CD14-positive monocyte (primary cell): ENCODE data around the gene ZIC2. TPM values are rescaled to one million over a fixed set of nuclear protein-coding genes. Genes with fewer than 3 reads are reported as not detected.

ENCODE experiments used
- DNase-seq, 3 donors: peaks; one replicate each; pipeline ENCODE4 v3.0.0-alpha.2; 2011 to 2022
- H2AFZ ChIP-seq: 2 replicates; pipeline ENCODE4 v1.6.0; 2012; ENCODE audit warnings: mild to moderate bottlenecking, low read depth, low read length, inconsistent platforms; ENCODE audit not compliant: insufficient read depth, poor library complexity, severe bottlenecking
- H3K27ac ChIP-seq, 2 donors: 1 replicate in 1 of 2; 2 replicates in 1 of 2; pipeline ENCODE4 v1.5.1; 2012 to 2013; ENCODE audit warnings: low read length in 2 of 2, control low read depth in 1 of 2, inconsistent platforms in 1 of 2, low read depth in 1 of 2, mild to moderate bottlenecking in 1 of 2
- H3K27me3 ChIP-seq, 2 donors: one replicate each; pipeline versions ENCODE4 v1.6.0 to v1.6.1; 2011 to 2013; ENCODE audit warnings: low read length in 2 of 2; ENCODE audit not compliant: control insufficient read depth in 2 of 2, insufficient read depth in 2 of 2
- H3K36me3 ChIP-seq, 2 donors: replicated peaks in 1 of 2; 1 replicate in 1 of 2; 2 replicates in 1 of 2; pipeline versions ENCODE4 v1.5.1 to v1.6.1; 2012 to 2013; ENCODE audit warnings: low read length in 2 of 2, control low read depth in 1 of 2, inconsistent platforms in 1 of 2, mild to moderate bottlenecking in 1 of 2; ENCODE audit not compliant: insufficient read depth in 2 of 2, control insufficient read depth in 1 of 2
- H3K4me1 ChIP-seq, 2 donors: 1 replicate in 1 of 2; 2 replicates in 1 of 2; pipeline versions ENCODE4 v1.5.1 to v1.6.1; 2012 to 2013; ENCODE audit warnings: low read length in 2 of 2, control low read depth in 1 of 2, inconsistent platforms in 1 of 2, mild to moderate bottlenecking in 1 of 2, moderate library complexity in 1 of 2; ENCODE audit not compliant: insufficient read depth in 2 of 2, control insufficient read depth in 1 of 2
- H3K4me2 ChIP-seq: replicated peaks from 2 replicates; pipeline ENCODE3; 2012; ENCODE audit warnings: low read length, moderate library complexity, mild to moderate bottlenecking; ENCODE audit not compliant: poor library complexity, severe bottlenecking; ENCODE audit errors: extremely low read depth
- H3K4me3 ChIP-seq, 3 experiments: fragments of 200-600 bp in 1 of 3; sonication (generic) in 1 of 3; replicated peaks in 1 of 3; 1 replicate in 2 of 3; 2 replicates in 1 of 3; pipeline ENCODE4 v1.5.1; 2011 to 2013; ENCODE audit warnings: low read length in 3 of 3, mild to moderate bottlenecking in 3 of 3, control low read depth in 2 of 3, low read depth in 2 of 3, inconsistent platforms in 1 of 3, moderate library complexity in 1 of 3
- H3K79me2 ChIP-seq: 2 replicates; pipeline ENCODE4 v1.6.0; 2012; ENCODE audit warnings: mild to moderate bottlenecking, control low read depth, inconsistent platforms, low read length, moderate library complexity; ENCODE audit not compliant: insufficient read depth
- H3K9ac ChIP-seq: 2 replicates; pipeline ENCODE4 v1.6.0; 2017; ENCODE audit warnings: low read length, mild to moderate bottlenecking; ENCODE audit not compliant: insufficient read depth, poor library complexity, severe bottlenecking
- H3K9me3 ChIP-seq, 2 donors: replicated peaks in 1 of 2; 1 replicate in 1 of 2; 2 replicates in 1 of 2; pipeline versions ENCODE4 v1.5.1 to v1.6.1; 2012 to 2013; ENCODE audit warnings: low read length in 2 of 2, control low read depth in 1 of 2; ENCODE audit not compliant: control insufficient read depth in 1 of 2, insufficient read depth in 1 of 2
- H4K20me1 ChIP-seq: 2 replicates; pipeline ENCODE4 v1.6.0; 2012; ENCODE audit warnings: mild to moderate bottlenecking, low read length, control low read depth, moderate library complexity; ENCODE audit not compliant: insufficient read depth
- H3K27ac Mint-ChIP-seq, 7 donors: one replicate each; pipeline ENCODE4 v1.8.0; 2020; ENCODE audit warnings: mild to moderate bottlenecking in 7 of 7, mixed read lengths in 7 of 7, moderate library complexity in 6 of 7, inconsistent platforms in 2 of 7
- H3K27me3 Mint-ChIP-seq, 3 donors: one replicate each; pipeline ENCODE4 v1.8.0; 2021 to 2022; ENCODE audit warnings: low read depth in 3 of 3, mild to moderate bottlenecking in 3 of 3, mixed read lengths in 3 of 3, moderate library complexity in 3 of 3, inconsistent platforms in 1 of 3
- H3K36me3 Mint-ChIP-seq, 2 donors: one replicate each; pipeline ENCODE4 v1.8.0; 2020; ENCODE audit warnings: mixed read lengths in 2 of 2, inconsistent platforms in 1 of 2, mild to moderate bottlenecking in 1 of 2
- H3K4me1 Mint-ChIP-seq: one replicate; pipeline ENCODE4 v1.8.0; 2020; ENCODE audit warnings: mild to moderate bottlenecking, mixed read lengths
- H3K4me3 Mint-ChIP-seq, 2 donors: one replicate each; pipeline ENCODE4 v1.8.0; 2020; ENCODE audit warnings: mild to moderate bottlenecking in 2 of 2, mixed read lengths in 2 of 2, moderate library complexity in 1 of 2
- H3K9me3 Mint-ChIP-seq, 7 donors: one replicate each; pipeline ENCODE4 v1.8.0; 2020 to 2022; ENCODE audit warnings: mixed read lengths in 7 of 7, mild to moderate bottlenecking in 6 of 7, moderate library complexity in 6 of 7, inconsistent platforms in 2 of 7
- WGBS: methylation state at CpG from one replicate; pipeline ENCODE4 v1.1.5; 2013; ENCODE audit warnings: missing lambda C conversion rate; ENCODE audit not compliant: insufficient coverage; 5-methylcytosine and 5-hydroxymethylcytosine counted together
- intact Hi-C, 2 donors: fragments of 100-400 bp; cut with micrococcal nuclease; formaldehyde crosslinking; loops; one replicate each; pipeline versions ENCODE4 v1.15.0 to v1.15.1; 2023
- polyA plus RNA-seq, 3 donors: library from polyadenylated mRNA; depleted of rRNA in 1 of 3; unstranded in 2 of 3; stranded (reverse) in 1 of 3; fragments of 300-500 nt in 2 of 3; fragments of >200 nt in 1 of 3; fragmentation: Illumina TruSeq in 2 of 3; gene quantifications; 1 replicate in 2 of 3; 2 replicates in 1 of 3; pipeline ENCODE4 v1.2.3, GENCODE V29; 2012 to 2021
- TF ChIP-seq, protein P1 (sequence below): fragments of 200-600 bp; IDR thresholded peaks from one replicate; pipeline ENCODE4 v1.8.0; 2022; ENCODE audit warnings: antibody characterized with exemption, mild to moderate bottlenecking

Gene ZIC2
- polyA plus RNA-seq, 3 donors: not detected

DNA sequence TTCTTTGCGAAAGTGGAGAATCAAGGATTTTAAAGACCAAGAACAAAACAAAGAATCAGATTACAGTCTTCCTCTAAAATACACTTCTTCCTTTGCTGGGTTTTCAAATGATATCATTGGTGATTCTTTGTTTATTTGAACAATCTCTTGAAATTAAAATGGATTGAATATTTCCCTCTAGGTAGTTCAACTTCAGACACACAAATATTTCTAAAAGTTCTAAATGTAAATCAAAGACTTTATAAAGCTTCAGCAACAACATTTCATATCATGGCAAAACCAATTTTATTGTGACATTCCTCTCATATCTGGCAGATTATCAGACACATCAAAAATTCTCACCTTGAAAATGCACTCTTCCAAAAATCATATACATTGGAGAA, 13.0 kb downstream of the ZIC2 start:
- Histone ChIP-seq H3K27me3 (peaks cover 86 to 100% of the 10 kb centered on the region in 2 donors), H3K9me3 (peaks cover 9 to 59% of the 10 kb centered on the region in 2 donors), H3K4me3 (no peak overlapping the region), H4K20me1 (no peaks in the 10 kb centered on the region), H3K79me2 (no peaks in the 10 kb centered on the region), H3K4me1 (peaks cover 0 to 9% of the 10 kb centered on the region in 2 donors), H2AFZ (no peak overlapping the region), H3K27ac (no peak overlapping the region), H3K36me3 (no peaks in the 10 kb centered on the region), H3K9ac (no peak overlapping the region), H3K4me2 (no peak overlapping the region)
- Mint-ChIP-seq H3K4me1 (peaks cover 22% of the 10 kb centered on the region), H3K4me3 (peak overlapping the region in 1 of 2 donors; percentile 74), H3K36me3 (peaks cover 3 to 8% of the 10 kb centered on the region in 2 donors), H3K27ac (no peak overlapping the region), H3K27me3 (peaks cover 97% of the 10 kb centered on the region in 3 donors), H3K9me3 (peaks cover 0 to 50% (median 18%) of the 10 kb centered on the region in 7 donors)
- intact Hi-C loops: no loop called here
- WGBS: no CpG with 5 or more reads among the region's 1 CpG
- TF ChIP-seq, protein P1, sequence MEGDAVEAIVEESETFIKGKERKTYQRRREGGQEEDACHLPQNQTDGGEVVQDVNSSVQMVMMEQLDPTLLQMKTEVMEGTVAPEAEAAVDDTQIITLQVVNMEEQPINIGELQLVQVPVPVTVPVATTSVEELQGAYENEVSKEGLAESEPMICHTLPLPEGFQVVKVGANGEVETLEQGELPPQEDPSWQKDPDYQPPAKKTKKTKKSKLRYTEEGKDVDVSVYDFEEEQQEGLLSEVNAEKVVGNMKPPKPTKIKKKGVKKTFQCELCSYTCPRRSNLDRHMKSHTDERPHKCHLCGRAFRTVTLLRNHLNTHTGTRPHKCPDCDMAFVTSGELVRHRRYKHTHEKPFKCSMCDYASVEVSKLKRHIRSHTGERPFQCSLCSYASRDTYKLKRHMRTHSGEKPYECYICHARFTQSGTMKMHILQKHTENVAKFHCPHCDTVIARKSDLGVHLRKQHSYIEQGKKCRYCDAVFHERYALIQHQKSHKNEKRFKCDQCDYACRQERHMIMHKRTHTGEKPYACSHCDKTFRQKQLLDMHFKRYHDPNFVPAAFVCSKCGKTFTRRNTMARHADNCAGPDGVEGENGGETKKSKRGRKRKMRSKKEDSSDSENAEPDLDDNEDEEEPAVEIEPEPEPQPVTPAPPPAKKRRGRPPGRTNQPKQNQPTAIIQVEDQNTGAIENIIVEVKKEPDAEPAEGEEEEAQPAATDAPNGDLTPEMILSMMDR: no peak
- no peak for DNase-seq

DNA sequence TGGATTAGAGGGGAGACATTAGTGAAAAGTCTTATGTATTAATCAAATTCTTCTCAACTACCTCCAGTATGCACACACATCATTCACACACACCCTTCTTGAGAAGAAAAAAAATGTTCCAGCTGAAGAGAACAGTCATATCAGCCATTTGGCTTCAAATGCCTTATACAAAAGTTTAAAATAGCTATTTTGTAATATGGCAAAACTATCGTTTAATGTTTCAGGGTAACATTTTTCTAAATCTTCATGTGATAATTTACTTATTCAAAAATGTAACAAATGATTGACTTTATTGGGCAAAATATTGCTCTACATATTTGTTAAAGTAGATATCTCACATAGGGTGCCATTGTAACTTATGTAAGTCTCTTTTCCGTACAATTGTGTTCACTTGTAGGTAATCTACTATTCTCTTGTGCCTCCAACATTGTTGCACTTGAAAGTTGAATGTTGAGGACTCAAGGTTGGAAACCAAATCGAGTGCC, 13.6 kb downstream of the ZIC2 start:
- DNase-seq: no peak
- Mint-ChIP-seq H3K4me1 (peaks cover 17% of the 10 kb centered on the region), H3K36me3 (peaks cover 3 to 8% of the 10 kb centered on the region in 2 donors), H3K4me3 (peak overlapping the region in 1 of 2 donors; percentile 74), H3K27me3 (peaks cover 95 to 96% (median 96%) of the 10 kb centered on the region in 3 donors), H3K27ac (no peak overlapping the region), H3K9me3 (peaks cover 0 to 45% (median 14%) of the 10 kb centered on the region in 7 donors)
- Histone ChIP-seq H3K4me2 (no peak overlapping the region), H3K27me3 (peaks cover 81 to 100% of the 10 kb centered on the region in 2 donors), H3K4me1 (peaks cover 0 to 4% of the 10 kb centered on the region in 2 donors), H2AFZ (no peak overlapping the region), H3K9me3 (peaks cover 6 to 54% of the 10 kb centered on the region in 2 donors), H4K20me1 (no peaks in the 10 kb centered on the region), H3K36me3 (no peaks in the 10 kb centered on the region), H3K79me2 (no peaks in the 10 kb centered on the region), H3K9ac (no peak overlapping the region), H3K4me3 (no peak overlapping the region), H3K27ac (no peak overlapping the region)
- WGBS: 0% methylated on average over 1 of the region's 3 CpGs
- intact Hi-C loops: no loop called here
- TF ChIP-seq, protein P1: no peak
